MG63 (cell line): ENCODE data around the gene AFTPH. TPM values are rescaled to one million over a fixed set of nuclear protein-coding genes. Genes with fewer than 3 reads are reported as not detected.

Experiments
- DNase-seq: peaks from one replicate; pipeline ENCODE4 v3.0.0-alpha.2; 2020
- H3K27me3 ChIP-seq: fragments of 250-450 bp; sonication (Bioruptor Pico); 2 replicates; pipeline ENCODE4 v1.5.1; 2020; ENCODE audit warnings: mild to moderate bottlenecking, moderate library complexity
- H3K36me3 ChIP-seq: fragments of 250-450 bp; sonication (Bioruptor Pico); 2 replicates; pipeline ENCODE4 v1.5.1; 2020; ENCODE audit warnings: mild to moderate bottlenecking, moderate library complexity
- H3K4me3 ChIP-seq: fragments of 250-450 bp; sonication (Bioruptor Pico); 2 replicates; pipeline ENCODE4 v1.5.1; 2020; ENCODE audit warnings: mild to moderate bottlenecking, moderate library complexity
- H3K9me3 ChIP-seq: fragments of 250-450 bp; sonication (Bioruptor Pico); 2 replicates; pipeline ENCODE4 v1.5.1; 2020; ENCODE audit warnings: mild to moderate bottlenecking, moderate library complexity
- total RNA-seq: library from RNA; depleted of rRNA; stranded (reverse); fragments of >200 nt; shearing (Covaris generic); gene quantifications from 2 replicates; pipeline ENCODE4 v1.2.3, GENCODE V29; 2014; ENCODE audit warnings: low replicate concordance; rRNA removed

The AFTPH gene
- total RNA-seq, 1 experiment from 2014 or later = 16.0 TPM

DNA sequence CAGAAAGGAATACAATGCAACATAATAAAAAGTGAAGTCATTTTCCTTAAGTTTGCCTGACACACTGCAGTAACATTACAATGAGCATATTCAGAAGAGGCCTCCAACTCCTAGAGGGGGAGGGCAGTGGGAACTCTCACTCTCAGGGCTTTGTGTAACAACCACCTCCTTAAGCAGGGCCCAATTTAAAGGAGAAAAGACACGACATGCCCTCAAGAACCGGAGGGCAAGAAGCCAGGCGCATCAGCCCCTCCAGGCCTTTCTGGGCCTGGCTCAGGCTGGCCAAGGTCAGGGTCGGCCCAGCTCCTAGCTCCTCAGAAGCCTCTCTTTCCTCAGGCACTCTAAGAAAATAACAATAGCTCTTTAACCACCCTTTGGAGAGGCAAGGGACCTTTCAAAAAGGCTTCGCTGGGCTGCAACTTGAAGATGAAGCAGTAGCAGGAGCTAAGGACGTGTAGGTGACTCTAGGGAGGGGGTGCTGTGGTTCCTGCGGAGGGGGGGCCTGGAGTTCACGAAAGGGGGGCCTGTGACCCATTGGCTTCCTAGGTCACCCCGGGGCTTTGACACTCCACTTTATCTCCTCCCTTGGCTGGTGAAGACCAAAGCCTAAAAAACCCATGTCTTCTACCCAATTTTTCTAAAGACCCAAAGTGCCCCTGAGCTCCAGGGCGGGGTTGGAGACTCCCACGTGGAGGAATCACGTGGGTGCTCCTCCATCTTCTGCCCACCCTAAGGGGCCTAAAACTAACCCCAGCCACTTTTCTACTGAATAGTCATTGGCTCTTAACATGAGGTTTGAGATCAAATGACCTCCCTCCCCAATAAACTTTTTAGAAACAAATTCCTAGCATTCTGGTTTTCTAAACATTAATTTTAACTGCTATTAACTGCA, 116.3 kb downstream of the AFTPH start:
- no peak for DNase-seq
- Histone ChIP-seq H3K36me3 (peaks cover 40% of the 10 kb centered on the region), H3K4me3 (no peak overlapping the region), H3K27me3 (no peaks in the 10 kb centered on the region), H3K9me3 (no peaks in the 10 kb centered on the region)

DNA sequence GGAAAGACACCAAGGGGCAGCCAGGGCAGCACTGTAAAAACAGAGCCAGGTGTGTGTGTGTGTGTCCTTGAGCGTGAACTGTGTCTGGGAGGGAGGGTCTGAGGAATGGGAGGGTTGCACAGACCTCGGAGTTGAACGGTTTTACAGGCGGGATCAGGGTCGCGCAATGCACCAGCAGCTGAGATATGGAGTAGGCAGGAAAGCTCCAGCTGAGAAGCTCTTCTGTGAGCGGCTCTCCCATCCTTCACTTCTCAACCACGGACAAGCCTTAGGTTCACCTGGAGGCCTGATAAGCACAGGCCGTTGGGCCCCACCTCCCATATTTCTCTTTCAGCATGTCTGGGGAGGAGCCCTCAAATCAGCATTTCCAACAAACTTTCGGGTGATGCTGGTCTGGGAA, 117.5 kb downstream of the AFTPH start:
- DNase-seq = no peak
- no peaks in the 10 kb centered on the region for H3K27me3 ChIP-seq
- no peaks in the 10 kb centered on the region for H3K9me3 ChIP-seq
- peaks cover 28% of the 10 kb centered on the region for H3K36me3 ChIP-seq
- H3K4me3 ChIP-seq = no peak overlapping the region

Other genes with a start within 250 kb of the AFTPH start
- gene LGALSL, start 70.2 kb upstream of the AFTPH start, total RNA-seq = 4.5 and 8.8 TPM in 2 replicates
- gene SERTAD2, start 129.6 kb downstream of the AFTPH start, total RNA-seq = 9.4 and 11.6 TPM in 2 replicates